Glutamatergic neuron (in vitro differentiated cells): ENCODE data around the gene TYRO3. TPM values are rescaled to one million over a fixed set of nuclear protein-coding genes. Genes with fewer than 3 reads are reported as not detected.
"Not testable (repeated sequence)": the region's sequence is repeated elsewhere in the genome, so short reads cannot be mapped to it uniquely, and the experiment has no call there.

Experiments used
- DNase-seq: peaks from one replicate; pipeline ENCODE4 v3.0.0; 2022
- H3K27ac Mint-ChIP-seq: one replicate; pipeline ENCODE4 v1.8.0; 2020; ENCODE audit warnings: mild to moderate bottlenecking, mixed read lengths, inconsistent platforms; ENCODE audit not compliant: unreplicated experiment
- H3K27me3 Mint-ChIP-seq: one replicate; pipeline ENCODE4 v1.8.0; 2020; ENCODE audit warnings: mild to moderate bottlenecking, moderate library complexity, mixed read lengths, inconsistent platforms; ENCODE audit not compliant: unreplicated experiment
- H3K36me3 Mint-ChIP-seq: one replicate; pipeline ENCODE4 v1.8.0; 2020; ENCODE audit warnings: mild to moderate bottlenecking, mixed read lengths, inconsistent platforms; ENCODE audit not compliant: unreplicated experiment
- H3K4me1 Mint-ChIP-seq: one replicate; pipeline ENCODE4 v1.8.0; 2020; ENCODE audit warnings: mild to moderate bottlenecking, low read depth, mixed read lengths, inconsistent platforms; ENCODE audit not compliant: unreplicated experiment
- H3K4me3 Mint-ChIP-seq: one replicate; pipeline ENCODE4 v1.8.0; 2020; ENCODE audit warnings: mild to moderate bottlenecking, mixed read lengths, inconsistent platforms; ENCODE audit not compliant: unreplicated experiment
- H3K9me3 Mint-ChIP-seq: one replicate; pipeline ENCODE4 v1.8.0; 2020; ENCODE audit warnings: mild to moderate bottlenecking, moderate library complexity, mixed read lengths, inconsistent platforms; ENCODE audit not compliant: unreplicated experiment
- total RNA-seq: library from RNA; stranded (reverse); fragmentation: NEBNext Ultra II Directional; extraction: Animal tissue kit (Norgen Biotek cat#: 25700); gene quantifications from one replicate; pipeline ENCODE4 v1.2.1, GENCODE V29; 2021; ENCODE audit not compliant: unreplicated experiment
- TF ChIP-seq, protein P1 (sequence below): fragments of 200-600 bp; sonication (generic); IDR thresholded peaks from one replicate; pipeline ENCODE4 v1.5.0; 2021; ENCODE audit not compliant: partially characterized antibody, unreplicated experiment

Gene TYRO3
- total RNA-seq, 1 donor from 2014 or later, result 5.1 TPM

DNA sequence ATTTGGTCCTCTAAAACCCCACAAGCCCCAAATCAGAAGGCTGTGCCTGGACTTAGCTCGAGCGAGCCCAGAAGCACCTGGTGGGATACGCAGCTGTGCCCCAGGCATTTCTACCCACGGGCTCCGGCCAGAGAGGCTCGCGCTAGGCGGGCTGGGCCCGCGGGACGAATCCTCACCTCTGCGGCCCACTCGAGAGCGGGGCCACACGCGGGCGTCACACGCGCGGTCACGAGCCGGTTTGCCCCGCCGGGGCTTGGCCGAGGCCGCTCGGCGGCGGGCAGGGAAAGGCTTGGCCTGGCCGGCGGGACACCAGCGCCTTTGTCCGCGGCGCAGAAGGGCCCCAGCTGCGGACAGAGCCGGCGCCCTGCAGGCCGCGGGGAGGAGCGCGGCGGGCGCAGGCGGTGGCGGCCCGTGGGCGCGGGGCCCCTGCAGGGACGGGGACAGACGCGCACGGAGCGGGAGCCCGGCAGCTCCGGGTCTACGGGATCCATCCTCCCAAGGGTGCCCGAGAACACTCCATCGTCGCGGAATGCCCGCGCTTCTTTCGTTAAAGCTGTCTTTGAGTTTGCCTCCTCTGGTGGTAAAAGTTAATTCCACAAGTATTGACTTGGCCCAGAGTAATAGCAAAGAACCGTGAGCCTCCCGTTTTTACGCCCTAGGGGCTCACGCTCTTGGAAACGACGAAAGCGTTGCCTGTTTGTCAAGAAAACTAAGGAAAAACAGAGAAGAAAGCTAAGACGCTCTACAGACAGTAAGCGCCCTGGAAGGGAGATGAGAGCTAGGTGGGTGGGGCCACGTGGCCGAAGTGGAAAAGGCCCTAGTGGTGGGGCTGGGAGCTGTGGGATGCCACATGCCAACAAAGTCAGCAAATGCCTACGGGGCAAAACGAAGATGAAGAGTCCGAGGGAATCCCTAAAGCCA lies 26.4 kb downstream of the TYRO3 start:
- DNase-seq, result peak; percentile 56
- Mint-ChIP-seq H3K36me3 (no peaks in the 10 kb centered on the region), H3K4me1 (no peaks in the 10 kb centered on the region), H3K27ac (no peak overlapping the region), H3K4me3 (peak overlapping the region; percentile 77), H3K27me3 (peaks cover 5% of the 10 kb centered on the region), H3K9me3 (peaks cover 3% of the 10 kb centered on the region)
- TF ChIP-seq, protein P1, sequence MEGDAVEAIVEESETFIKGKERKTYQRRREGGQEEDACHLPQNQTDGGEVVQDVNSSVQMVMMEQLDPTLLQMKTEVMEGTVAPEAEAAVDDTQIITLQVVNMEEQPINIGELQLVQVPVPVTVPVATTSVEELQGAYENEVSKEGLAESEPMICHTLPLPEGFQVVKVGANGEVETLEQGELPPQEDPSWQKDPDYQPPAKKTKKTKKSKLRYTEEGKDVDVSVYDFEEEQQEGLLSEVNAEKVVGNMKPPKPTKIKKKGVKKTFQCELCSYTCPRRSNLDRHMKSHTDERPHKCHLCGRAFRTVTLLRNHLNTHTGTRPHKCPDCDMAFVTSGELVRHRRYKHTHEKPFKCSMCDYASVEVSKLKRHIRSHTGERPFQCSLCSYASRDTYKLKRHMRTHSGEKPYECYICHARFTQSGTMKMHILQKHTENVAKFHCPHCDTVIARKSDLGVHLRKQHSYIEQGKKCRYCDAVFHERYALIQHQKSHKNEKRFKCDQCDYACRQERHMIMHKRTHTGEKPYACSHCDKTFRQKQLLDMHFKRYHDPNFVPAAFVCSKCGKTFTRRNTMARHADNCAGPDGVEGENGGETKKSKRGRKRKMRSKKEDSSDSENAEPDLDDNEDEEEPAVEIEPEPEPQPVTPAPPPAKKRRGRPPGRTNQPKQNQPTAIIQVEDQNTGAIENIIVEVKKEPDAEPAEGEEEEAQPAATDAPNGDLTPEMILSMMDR, result peak; percentile 24

DNA sequence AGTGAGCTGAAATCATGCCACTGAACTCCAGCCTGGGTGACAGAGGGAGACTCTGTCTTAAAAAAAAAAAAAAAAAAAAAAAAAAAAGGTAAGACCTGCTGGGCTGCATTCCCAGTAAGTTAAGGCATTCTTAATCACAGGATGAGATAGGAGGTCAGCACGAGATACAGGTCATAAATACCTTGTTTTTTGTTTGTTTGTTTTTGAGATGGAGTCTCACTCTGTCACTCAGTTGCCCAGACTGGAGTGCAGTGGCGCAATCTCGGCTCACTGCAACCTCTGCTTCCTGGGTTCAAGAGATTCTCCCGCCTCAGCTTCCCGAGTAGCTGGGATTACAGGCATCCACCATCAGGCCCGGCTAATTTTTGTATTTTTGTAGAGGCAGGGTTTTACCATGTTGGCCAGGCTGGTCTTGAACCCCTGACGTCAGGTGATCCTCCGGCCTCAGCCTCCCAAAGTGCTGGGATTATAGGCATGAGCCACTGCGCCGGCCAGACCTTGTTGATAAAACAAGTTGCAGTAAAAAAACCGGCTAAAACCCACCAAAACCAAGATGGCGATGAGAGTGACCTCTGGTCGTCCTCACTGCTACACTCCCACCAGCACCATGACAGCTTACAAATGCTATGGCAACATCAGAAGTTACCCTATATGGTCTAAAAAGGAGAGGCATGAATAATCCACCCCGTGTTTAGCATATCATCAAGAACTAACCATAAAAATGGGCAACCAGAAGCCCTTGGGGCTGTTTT lies 27.7 kb downstream of the TYRO3 start:
- not testable (repeated sequence) for H3K4me3 Mint-ChIP-seq, H3K4me1 Mint-ChIP-seq, H3K27me3 Mint-ChIP-seq, H3K9me3 Mint-ChIP-seq, DNase-seq, H3K36me3 Mint-ChIP-seq, H3K27ac Mint-ChIP-seq

DNA sequence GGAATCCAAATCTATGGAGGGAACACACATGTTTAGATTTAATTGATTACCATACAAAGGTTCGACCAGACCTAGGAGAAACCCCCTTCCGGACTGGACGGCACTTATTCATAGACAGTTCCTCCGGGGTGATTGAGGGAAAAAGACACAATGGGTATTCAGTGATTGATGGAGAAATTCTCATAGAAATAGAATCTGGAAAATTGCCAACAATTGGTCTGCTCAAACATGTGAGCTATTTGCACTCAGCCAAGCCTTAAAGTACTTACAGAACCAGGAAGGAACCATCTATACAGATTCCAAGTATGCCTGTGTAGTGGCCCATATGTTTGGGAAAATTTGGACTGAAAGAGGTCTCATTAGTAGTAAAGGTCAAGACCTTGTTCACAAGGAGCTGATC lies 30.0 kb downstream of the TYRO3 start:
- not testable (repeated sequence) for H3K36me3 Mint-ChIP-seq, H3K4me3 Mint-ChIP-seq, DNase-seq, H3K27me3 Mint-ChIP-seq, H3K27ac Mint-ChIP-seq, H3K9me3 Mint-ChIP-seq, H3K4me1 Mint-ChIP-seq

DNA sequence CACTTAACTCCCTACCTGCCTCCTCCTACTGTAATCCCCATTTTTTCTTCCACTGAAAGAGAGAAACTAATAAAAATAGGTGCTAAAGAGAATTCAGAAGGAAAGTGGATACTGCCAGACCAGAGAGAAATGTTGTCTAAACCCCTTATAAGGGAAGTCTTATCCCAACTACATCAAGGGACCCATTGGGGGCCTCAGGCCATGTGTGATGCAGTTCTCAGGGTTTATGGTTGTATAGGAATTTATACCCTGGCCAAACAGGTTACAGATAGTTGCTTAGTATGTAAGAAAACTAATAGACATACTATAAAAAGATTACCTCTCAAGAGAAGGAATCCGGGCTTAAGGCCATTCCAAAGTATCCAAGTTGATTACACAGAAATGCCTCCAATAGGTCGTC lies 30.6 kb downstream of the TYRO3 start:
- DNase-seq, H3K4me1 Mint-ChIP-seq, H3K36me3 Mint-ChIP-seq, H3K4me3 Mint-ChIP-seq, H3K27me3 Mint-ChIP-seq, H3K27ac Mint-ChIP-seq, H3K9me3 Mint-ChIP-seq: not testable (repeated sequence)

DNA sequence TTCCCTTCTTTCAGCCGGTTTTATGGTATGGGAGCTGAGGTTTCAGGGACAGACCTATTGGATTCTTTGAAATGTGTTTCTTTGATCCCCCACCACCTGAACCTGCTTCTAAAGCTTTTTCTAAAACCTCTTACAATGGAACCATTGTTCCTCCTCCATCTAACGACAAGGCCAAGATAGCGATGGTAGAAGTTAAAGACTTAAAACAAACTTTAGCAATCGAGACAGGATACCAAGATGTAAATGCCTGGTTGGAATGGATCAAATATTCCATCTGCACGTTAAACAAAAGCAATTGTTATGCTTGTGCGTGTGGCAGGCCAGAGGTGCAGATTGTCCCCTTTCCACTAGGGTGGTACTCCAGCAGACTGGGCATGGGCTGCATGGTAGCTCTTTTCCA lies 32.2 kb downstream of the TYRO3 start:
- H3K9me3 Mint-ChIP-seq, DNase-seq, H3K27ac Mint-ChIP-seq, H3K4me3 Mint-ChIP-seq, H3K27me3 Mint-ChIP-seq, H3K36me3 Mint-ChIP-seq, H3K4me1 Mint-ChIP-seq: not testable (repeated sequence)

DNA sequence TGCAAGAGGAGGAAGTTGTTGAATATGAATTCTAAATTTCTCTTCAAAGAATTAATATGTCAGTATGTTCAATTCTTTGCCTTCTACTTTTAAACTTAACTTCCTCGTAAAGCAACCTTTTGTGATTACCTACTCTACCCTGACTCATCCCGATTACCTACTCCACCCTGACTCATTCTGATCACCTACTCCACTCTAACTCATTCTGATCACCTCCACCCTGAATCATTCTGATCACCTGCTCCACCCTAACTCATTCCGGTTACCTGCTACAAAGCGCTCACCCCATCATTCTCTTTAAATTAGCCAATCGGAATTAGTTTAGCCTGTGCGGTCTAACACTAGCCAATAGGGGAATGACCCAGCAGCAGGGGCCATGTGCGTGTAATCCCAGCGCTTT lies 33.7 kb downstream of the TYRO3 start:
- H3K27ac Mint-ChIP-seq, H3K36me3 Mint-ChIP-seq: not testable (repeated sequence)

DNA sequence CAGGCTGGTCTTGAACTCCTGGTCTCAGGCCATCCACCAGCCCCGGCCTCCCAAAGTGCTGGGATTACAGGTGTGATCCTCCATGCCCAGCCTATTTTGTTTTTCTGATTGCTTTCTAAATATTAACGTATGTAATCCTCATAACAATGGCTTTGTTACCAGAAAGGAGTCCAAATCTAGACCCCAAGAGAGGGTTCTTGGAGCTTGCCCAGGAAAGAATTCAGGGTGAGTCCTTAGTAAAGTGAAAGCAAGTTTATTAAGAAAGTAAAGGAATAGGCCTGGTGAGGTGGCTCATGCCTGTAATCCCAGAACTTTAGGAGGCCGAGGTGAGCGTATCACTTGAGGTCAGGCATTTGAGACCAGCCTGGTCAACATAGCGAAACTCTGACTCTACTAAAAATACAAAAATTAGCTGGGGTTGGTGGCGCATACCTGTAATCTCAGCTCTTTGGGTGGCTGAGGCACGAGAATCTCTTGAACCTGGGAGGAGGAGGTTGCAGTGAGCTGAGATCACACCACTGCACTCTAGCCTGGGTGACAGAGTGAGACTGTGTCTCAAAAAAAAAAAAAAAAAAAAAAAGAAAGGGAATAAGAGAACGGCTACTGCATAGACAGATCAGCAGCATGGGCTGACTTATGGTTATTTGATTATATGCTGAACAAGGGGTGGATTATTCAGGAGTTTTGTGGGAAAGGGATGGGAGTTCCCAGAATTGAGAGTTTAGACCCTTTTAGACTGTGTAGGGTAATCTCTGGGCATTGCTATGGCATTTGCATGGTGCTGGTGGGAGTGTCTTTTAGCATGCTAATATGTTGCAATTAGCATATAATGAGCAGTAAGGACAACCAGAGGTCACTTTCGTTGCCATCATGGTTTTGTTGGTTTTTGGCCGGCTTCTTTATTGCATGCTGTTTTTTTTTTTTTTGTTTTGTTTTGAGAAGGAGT lies 36.1 kb downstream of the TYRO3 start:
- Mint-ChIP-seq H3K27ac (no peak overlapping the region), H3K4me1 (peaks cover 5% of the 10 kb centered on the region), H3K27me3 (no peaks in the 10 kb centered on the region), H3K4me3 (no peak overlapping the region), H3K9me3 (no peaks in the 10 kb centered on the region), H3K36me3 (no peaks in the 10 kb centered on the region)
- TF ChIP-seq, protein P1, result no peak
- DNase-seq, result no peak

More for the DNA sequence above, 33.7 kb downstream of the TYRO3 start:
- DNase-seq, H3K4me3 Mint-ChIP-seq, H3K9me3 Mint-ChIP-seq, H3K4me1 Mint-ChIP-seq, H3K27me3 Mint-ChIP-seq: not testable (repeated sequence)
